Neuron (in vitro differentiated cells): Measurements from ENCODE around the gene SLPI.

ENCODE experiments used
- H2AFZ ChIP-seq: one replicate; pipeline ENCODE4 v1.6.1; 2013; ENCODE audit warnings: low read depth, mild to moderate bottlenecking, inconsistent platforms, low read length, moderate library complexity
- H3K27me3 ChIP-seq: one replicate; pipeline ENCODE4 v1.6.1; 2013; ENCODE audit warnings: low read length; ENCODE audit not compliant: insufficient read depth
- H3K36me3 ChIP-seq: one replicate; pipeline ENCODE4 v1.6.1; 2013; ENCODE audit warnings: low read length; ENCODE audit not compliant: insufficient read depth
- H3K4me1 ChIP-seq: one replicate; pipeline ENCODE4 v1.6.1; 2013; ENCODE audit warnings: low read length; ENCODE audit not compliant: insufficient read depth
- H3K4me3 ChIP-seq: 2 replicates; pipeline ENCODE4 v1.5.1; 2013; ENCODE audit warnings: mild to moderate bottlenecking, low read length, moderate library complexity
- H3K9me3 ChIP-seq: one replicate; pipeline ENCODE4 v1.6.1; 2013; ENCODE audit warnings: low read length

SLPI gene

GRCh38 chr20:45263556-45264266 is 9.3 kb upstream of the SLPI start:
- no peak overlapping the region for H2AFZ ChIP-seq
- no peaks in the 10 kb centered on the region for H3K9me3 ChIP-seq
- peaks cover 8% of the 10 kb centered on the region for H3K4me1 ChIP-seq
- H3K27me3 ChIP-seq: peaks cover 7% of the 10 kb centered on the region
- H3K36me3 ChIP-seq: no peaks in the 10 kb centered on the region
- no peak overlapping the region for H3K4me3 ChIP-seq

DNA sequence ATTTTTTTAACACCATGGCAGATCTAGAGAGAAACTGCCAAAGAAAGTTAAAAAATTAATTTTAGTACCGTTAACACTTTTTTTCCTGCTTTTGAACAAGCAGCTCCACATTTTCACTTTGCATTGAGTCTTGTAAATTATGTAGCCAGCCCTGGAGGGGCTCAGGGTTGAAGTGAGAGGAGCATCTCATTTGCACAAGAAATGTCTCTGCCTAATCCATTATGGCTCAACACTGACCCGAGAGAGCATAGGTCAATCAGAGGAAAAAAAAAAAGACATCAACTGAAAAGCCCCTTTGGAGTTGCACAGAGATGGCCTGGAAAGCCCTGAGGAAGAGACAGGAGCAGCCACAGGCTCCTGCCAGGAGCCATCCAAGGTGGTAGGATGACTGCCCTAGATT is 4.3 kb upstream of the SLPI start:
- H2AFZ ChIP-seq: no peak overlapping the region
- no peak overlapping the region for H3K4me3 ChIP-seq
- no peaks in the 10 kb centered on the region for H3K27me3 ChIP-seq
- H3K36me3 ChIP-seq: no peaks in the 10 kb centered on the region
- peaks cover 21% of the 10 kb centered on the region for H3K4me1 ChIP-seq
- no peaks in the 10 kb centered on the region for H3K9me3 ChIP-seq

DNA sequence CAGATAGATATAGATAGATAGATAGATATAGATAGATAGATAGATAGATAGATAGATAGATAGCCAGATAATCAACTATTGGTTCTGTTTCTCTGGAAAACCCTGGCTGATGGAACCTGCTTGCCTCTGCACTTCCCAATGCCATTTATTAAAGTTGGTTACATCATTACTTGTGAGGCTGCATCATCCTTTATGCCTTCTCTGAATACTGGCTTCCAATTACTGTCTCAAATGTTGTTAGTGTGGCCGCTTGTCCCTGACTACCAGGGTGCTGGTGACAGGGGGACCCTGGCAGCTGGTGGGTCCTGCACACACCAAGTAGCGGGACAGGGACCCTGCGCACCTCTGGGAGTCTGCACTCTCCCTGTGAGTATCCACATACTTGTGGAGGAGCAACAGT is 3.9 kb upstream of the SLPI start:
- Histone ChIP-seq H3K4me3 (no peak overlapping the region), H3K36me3 (no peaks in the 10 kb centered on the region), H2AFZ (no peak overlapping the region), H3K4me1 (peaks cover 21% of the 10 kb centered on the region), H3K9me3 (no peaks in the 10 kb centered on the region), H3K27me3 (no peaks in the 10 kb centered on the region)

GRCh38 chr20:45257711-45258110 is 3.3 kb upstream of the SLPI start:
- H3K27me3 ChIP-seq: no peaks in the 10 kb centered on the region
- H3K36me3 ChIP-seq: no peaks in the 10 kb centered on the region
- H2AFZ ChIP-seq: no peak overlapping the region
- peaks cover 21% of the 10 kb centered on the region for H3K4me1 ChIP-seq
- no peaks in the 10 kb centered on the region for H3K9me3 ChIP-seq
- no peak overlapping the region for H3K4me3 ChIP-seq

GRCh38 chr20:45257161-45257560 is 2.8 kb upstream of the SLPI start:
- H3K27me3 ChIP-seq: peaks cover 5% of the 10 kb centered on the region
- no peak overlapping the region for H3K4me3 ChIP-seq

GRCh38 chr20:45253261-45253660 is 1.1 kb downstream of the SLPI start:
- H3K9me3 ChIP-seq: no peaks in the 10 kb centered on the region
- H3K27me3 ChIP-seq: peaks cover 13% of the 10 kb centered on the region
- H3K4me3 ChIP-seq: no peak overlapping the region
- H2AFZ ChIP-seq: no peak overlapping the region
- H3K4me1 ChIP-seq: peaks cover 8% of the 10 kb centered on the region
- H3K36me3 ChIP-seq: no peaks in the 10 kb centered on the region

More at GRCh38 chr20:45257161-45257560, 2.8 kb upstream of the SLPI start:
- Histone ChIP-seq H2AFZ (no peak overlapping the region), H3K4me1 (peaks cover 21% of the 10 kb centered on the region), H3K36me3 (no peaks in the 10 kb centered on the region), H3K9me3 (no peaks in the 10 kb centered on the region)

DNA sequence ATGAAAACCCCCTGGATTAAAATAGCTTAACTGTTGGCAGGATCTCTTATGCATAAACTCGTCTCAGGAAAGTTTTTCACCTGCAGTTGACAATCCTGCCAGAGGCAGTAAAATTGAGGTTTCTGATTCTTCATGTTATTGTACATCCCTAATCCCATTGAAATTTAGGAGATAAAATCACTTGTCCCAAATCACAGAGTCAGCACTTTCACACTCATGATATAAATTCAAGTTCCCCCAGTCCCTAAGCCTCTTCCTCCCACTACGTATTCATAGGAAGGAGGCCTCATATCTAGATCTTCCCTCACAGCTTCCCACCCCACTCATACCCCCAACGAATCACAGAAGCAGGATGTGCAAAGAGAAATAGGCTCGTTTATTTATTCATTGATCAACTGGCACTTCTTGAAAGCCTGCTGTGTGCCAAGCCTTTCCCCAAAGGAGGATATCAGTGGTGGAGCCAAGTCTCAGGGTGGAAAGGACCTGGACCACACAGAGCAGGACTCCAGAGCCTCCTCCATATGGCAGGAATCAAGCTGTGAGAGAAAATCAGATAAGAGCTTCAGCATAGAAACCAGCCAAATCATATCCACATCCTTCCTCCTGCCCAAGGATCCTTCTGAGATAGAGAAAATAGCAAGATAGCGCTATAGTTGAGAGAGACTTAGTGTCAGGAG is 2.3 kb downstream of the SLPI start:
- no peak overlapping the region for H3K4me3 ChIP-seq
- H3K4me1 ChIP-seq: no peaks in the 10 kb centered on the region
- H3K9me3 ChIP-seq: no peaks in the 10 kb centered on the region
- no peaks in the 10 kb centered on the region for H3K36me3 ChIP-seq
- no peak overlapping the region for H2AFZ ChIP-seq
- H3K27me3 ChIP-seq: peaks cover 16% of the 10 kb centered on the region

- Histone ChIP-seq H3K36me3 (no peaks in the 10 kb centered on the region), H3K9me3 (no peaks in the 10 kb centered on the region), H2AFZ (no peak overlapping the region), H3K4me1 (no peaks in the 10 kb centered on the region), H3K27me3 (peaks cover 22% of the 10 kb centered on the region), H3K4me3 (no peak overlapping the region)
Measured at GRCh38 chr20:45248609-45249008, 5.8 kb downstream of the SLPI start.

DNA sequence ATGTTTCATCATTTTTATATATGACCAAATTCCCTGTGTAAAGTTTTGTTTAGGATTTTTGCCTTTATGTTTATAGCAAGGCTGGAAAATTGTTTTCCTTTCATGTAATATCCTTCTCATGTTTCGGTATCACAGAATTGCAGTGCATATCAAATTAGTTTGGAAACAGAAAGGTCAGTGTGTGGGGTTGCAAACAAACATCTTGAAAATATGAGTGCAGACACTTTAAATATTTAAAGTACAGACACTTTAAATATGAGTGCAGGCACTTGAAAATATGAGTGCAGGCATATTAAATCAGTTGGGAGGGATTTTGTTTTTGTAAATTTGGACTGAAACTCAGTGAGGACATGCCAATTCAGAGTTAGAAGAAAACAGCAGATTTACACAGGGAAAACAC is 6.5 kb downstream of the SLPI start:
- Histone ChIP-seq H3K9me3 (no peaks in the 10 kb centered on the region), H3K4me1 (no peaks in the 10 kb centered on the region), H3K36me3 (no peaks in the 10 kb centered on the region), H3K4me3 (no peak overlapping the region), H3K27me3 (peaks cover 26% of the 10 kb centered on the region), H2AFZ (no peak overlapping the region)

- Histone ChIP-seq H3K27me3 (peaks cover 21% of the 10 kb centered on the region), H3K4me3 (no peak overlapping the region), H3K9me3 (no peaks in the 10 kb centered on the region), H2AFZ (no peak overlapping the region), H3K4me1 (no peaks in the 10 kb centered on the region), H3K36me3 (no peaks in the 10 kb centered on the region)
Measured at GRCh38 chr20:45246109-45246508, 8.3 kb downstream of the SLPI start.

GRCh38 chr20:45238139-45238538 is 16.2 kb downstream of the SLPI start:
- H3K36me3 ChIP-seq: no peaks in the 10 kb centered on the region
- H2AFZ ChIP-seq: no peak overlapping the region
- peaks cover 4% of the 10 kb centered on the region for H3K9me3 ChIP-seq
- H3K4me3 ChIP-seq: no peak overlapping the region
- H3K27me3 ChIP-seq: peaks cover 5% of the 10 kb centered on the region
- no peaks in the 10 kb centered on the region for H3K4me1 ChIP-seq

DNA sequence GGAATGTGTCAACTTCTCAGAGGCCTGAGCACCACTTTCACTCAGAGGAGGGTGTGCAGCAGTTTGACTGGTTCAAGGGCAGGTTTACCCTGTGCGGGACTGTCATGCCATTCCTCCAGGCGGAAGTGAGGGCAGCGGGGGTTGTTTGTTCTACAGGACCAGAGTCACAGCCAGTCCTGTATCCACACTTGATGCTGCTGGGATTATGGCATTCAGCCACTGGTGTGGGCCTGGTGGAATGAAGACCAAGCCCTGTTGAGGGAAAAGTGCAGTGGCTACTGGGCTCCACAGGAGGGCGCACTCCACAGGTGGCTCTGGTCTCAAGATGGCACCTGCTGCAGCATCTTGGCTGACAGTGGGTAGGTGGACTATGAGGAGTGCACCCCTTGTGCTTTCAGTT is 18.4 kb downstream of the SLPI start:
- Histone ChIP-seq H3K9me3 (peaks cover 4% of the 10 kb centered on the region), H3K4me1 (no peaks in the 10 kb centered on the region), H2AFZ (no peak overlapping the region), H3K27me3 (no peaks in the 10 kb centered on the region), H3K36me3 (no peaks in the 10 kb centered on the region), H3K4me3 (no peak overlapping the region)

- peaks cover 4% of the 10 kb centered on the region for H3K9me3 ChIP-seq
- no peak overlapping the region for H3K4me3 ChIP-seq
- H3K4me1 ChIP-seq: no peaks in the 10 kb centered on the region
- H2AFZ ChIP-seq: no peak overlapping the region
- H3K27me3 ChIP-seq: no peaks in the 10 kb centered on the region
- H3K36me3 ChIP-seq: no peaks in the 10 kb centered on the region
Measured at GRCh38 chr20:45230631-45231030, 23.7 kb downstream of the SLPI start.
